Breast epithelium (tissue), 3 donors: ENCODE results near the gene SERPINB8.

Source experiments
- POLR2A ChIP-seq: fragments of 450-650 bp; IDR thresholded peaks from one replicate; pipeline ENCODE4 v1.6.1; 2016; ENCODE audit warnings: antibody characterized with exemption, mild to moderate bottlenecking, moderate library complexity
- POLR2AphosphoS5 ChIP-seq, 3 donors: sonication (generic); formaldehyde crosslinking; IDR thresholded peaks; one replicate each; pipeline ENCODE4 v1.6.1; 2017; ENCODE audit warnings: antibody characterized with exemption in 3 of 3
- TF ChIP-seq, protein P1 (sequence below), 3 donors: fragments of 450-650 bp; IDR thresholded peaks; one replicate each; pipeline ENCODE4 v1.5.1; 2016 to 2017; ENCODE audit warnings: antibody characterized with exemption in 3 of 3, mild to moderate bottlenecking in 3 of 3, moderate library complexity in 3 of 3

DNA sequence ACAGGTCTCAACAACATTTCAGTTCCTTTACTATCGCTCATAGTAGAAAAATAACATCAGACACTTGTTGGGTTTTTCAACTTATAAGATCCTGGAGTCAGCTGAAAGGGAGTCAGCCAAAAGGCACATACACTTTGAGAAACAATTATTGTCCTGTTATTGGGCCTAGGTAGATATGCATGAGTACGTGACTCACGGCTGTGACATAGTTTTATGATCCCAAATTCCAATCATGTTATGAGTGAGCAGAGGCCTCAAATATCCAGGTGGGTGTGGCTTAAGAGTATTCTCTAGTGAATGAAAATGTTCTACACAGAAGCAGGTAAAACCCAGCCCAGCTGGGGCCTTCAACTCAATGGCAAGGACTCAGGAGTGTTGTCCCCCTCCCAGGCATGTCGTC lies 27.2 kb downstream of the SERPINB8 start:
- TF ChIP-seq, protein P1, sequence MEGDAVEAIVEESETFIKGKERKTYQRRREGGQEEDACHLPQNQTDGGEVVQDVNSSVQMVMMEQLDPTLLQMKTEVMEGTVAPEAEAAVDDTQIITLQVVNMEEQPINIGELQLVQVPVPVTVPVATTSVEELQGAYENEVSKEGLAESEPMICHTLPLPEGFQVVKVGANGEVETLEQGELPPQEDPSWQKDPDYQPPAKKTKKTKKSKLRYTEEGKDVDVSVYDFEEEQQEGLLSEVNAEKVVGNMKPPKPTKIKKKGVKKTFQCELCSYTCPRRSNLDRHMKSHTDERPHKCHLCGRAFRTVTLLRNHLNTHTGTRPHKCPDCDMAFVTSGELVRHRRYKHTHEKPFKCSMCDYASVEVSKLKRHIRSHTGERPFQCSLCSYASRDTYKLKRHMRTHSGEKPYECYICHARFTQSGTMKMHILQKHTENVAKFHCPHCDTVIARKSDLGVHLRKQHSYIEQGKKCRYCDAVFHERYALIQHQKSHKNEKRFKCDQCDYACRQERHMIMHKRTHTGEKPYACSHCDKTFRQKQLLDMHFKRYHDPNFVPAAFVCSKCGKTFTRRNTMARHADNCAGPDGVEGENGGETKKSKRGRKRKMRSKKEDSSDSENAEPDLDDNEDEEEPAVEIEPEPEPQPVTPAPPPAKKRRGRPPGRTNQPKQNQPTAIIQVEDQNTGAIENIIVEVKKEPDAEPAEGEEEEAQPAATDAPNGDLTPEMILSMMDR (IDR thresholded peaks at IDR 0.05), result no peak
- TF ChIP-seq POLR2AphosphoS5 (IDR thresholded peaks at IDR 0.05), result no peak
- no peak for TF ChIP-seq POLR2A
